Activated CD8-positive, alpha-beta memory T cell treated with anti-CD3 and anti-CD28 coated beads, Interleukin-2, amount 50 U/mL, for 1 hour (primary cell): ENCODE results near the gene REM2.
A peak's percentile ranks its signal among the peaks of the same experiment; 100 is the strongest.

Experiments used
- DNase-seq: peaks from one replicate; pipeline ENCODE4 v3.0.0-alpha.2; 2020; ENCODE audit errors: extremely low read depth

Gene REM2

GRCh38 chr14:22929104-22929960 lies 46.3 kb downstream of the REM2 start, which contains the start of gene PRMT5:
Gene PRMT5 (minus strand): TSS chr14:22929376. CDS start chr14:22929361, 15 bp downstream.
- DNase-seq: peak; percentile 98

- DNase-seq: no peak
Measured at GRCh38 chr14:22929961-22930364, 46.9 kb downstream of the REM2 start.

DNA sequence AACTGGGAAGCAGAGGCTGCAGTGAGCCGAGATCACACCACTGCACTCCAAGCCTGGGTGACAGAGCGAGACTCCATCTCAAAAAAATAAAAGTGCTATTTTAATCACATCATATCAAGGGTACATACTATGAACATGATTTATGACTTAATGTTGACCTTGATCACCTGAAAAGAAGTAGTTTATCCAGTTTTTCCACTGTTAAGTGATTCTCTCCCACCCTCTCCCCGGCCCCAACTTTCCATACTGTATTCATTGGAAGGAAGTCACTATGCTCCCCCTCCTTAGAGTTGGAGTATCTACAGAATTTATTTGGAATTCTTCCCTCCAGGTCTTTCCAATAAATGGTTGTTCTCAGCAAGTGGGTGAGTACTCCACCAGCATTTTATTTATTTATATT lies 49.1 kb downstream of the REM2 start:
- no peak for DNase-seq

DNA sequence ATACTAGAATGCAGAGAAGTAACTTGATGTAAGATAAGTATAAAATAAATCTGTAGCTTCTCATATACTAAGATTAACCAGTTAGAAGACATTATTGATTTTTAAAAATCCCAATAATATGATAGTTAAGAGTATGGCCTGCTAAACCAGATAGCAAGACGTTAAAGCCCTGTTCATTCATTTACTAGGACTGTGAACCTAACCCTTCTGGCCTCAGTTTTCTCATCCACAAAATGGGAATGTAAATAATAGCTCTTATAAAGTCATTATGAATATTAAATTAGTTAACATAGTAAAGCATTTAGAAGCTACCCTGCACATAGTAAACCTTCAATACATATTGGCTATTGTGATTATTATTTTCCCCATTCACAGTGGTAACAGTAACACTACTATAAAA lies 52.1 kb downstream of the REM2 start:
- DNase-seq: no peak
